Measurements from ENCODE around the gene PTPRM. TPM values are rescaled to one million over a fixed set of nuclear protein-coding genes. Genes with fewer than 3 reads are reported as not detected.

PTPRM gene
- total and polyA plus RNA-seq, 2 of the 4 experiments (the other 2 are of a cell fraction): 28.3 to 51.2 TPM

GRCh38 chr18:8313043-8313442 is 745.9 kb downstream of the PTPRM start:
- WGBS, 2 experiments (ENCODE audit: extremely low coverage in 2 of 2, insufficient read length in 1 of 2): no CpG with 5 or more reads among the region's 2 CpGs
- Histone ChIP-seq H2AFZ (replicated peaks; ENCODE audit: low read length, poor library complexity) (no peak overlapping the region), H3K23ac (ENCODE audit: low read depth, low read length) (no peak overlapping the region), H3K9me3 (ENCODE audit: control insufficient read depth, insufficient read depth, low read length) (no peaks in the 10 kb centered on the region), H4K91ac (ENCODE audit: insufficient read depth, low read depth, low read length) (no peak overlapping the region), H2BK5ac (ENCODE audit: low read depth, low read length, poor library complexity, severe bottlenecking) (no peak overlapping the region), H3K79me1 (ENCODE audit: low read depth in 1 of 2, low read length in 2 of 2) (no peaks in the 10 kb centered on the region), H2BK15ac (ENCODE audit: low read depth, low read length) (no peak overlapping the region), H3K14ac (replicated peaks; ENCODE audit: low read depth, low read length) (no peak overlapping the region), H3K9me1 (ENCODE audit: insufficient read depth, low read length) (0 out of 2 replicates have a peak, but pooled peaks cover 3% of the 10 kb centered on the region), H3K4me2 (ENCODE audit: low read depth, low read length) (no peak overlapping the region), H4K20me1 (ENCODE audit: insufficient read depth, low read length) (no peaks in the 10 kb centered on the region), H2BK20ac (ENCODE audit: low read depth, low read length) (no peak overlapping the region), H3K4ac (ENCODE audit: low read depth, low read length) (no peak overlapping the region), H3K4me1 (ENCODE audit: control insufficient read depth, insufficient read depth, low read length) (no peaks in the 10 kb centered on the region), H2AK9ac (replicated peaks; ENCODE audit: low read depth, low read length, poor library complexity) (no peak overlapping the region), H3K27me3 (ENCODE audit: control insufficient read depth, insufficient read depth, low read length) (no peaks in the 10 kb centered on the region), H3K18ac (ENCODE audit: low read depth, low read length) (no peak overlapping the region), H3K56ac (ENCODE audit: extremely low read depth, insufficient read depth, low read length) (no peak overlapping the region), H3K27ac (ENCODE audit: insufficient read depth, low read length) (no peak overlapping the region), H4K8ac (ENCODE audit: low read depth in 2 of 2, low read length in 2 of 2) (no peak overlapping the region), H3K4me3 (ENCODE audit: insufficient read depth, low read depth, low read length) (no peak overlapping the region), H2BK120ac (ENCODE audit: low read depth, low read length) (no peak overlapping the region), H2AK5ac (ENCODE audit: low read depth, low read length) (no peak overlapping the region), H3K36me3 (ENCODE audit: control insufficient read depth, insufficient read depth, low read length) (peaks cover 5% of the 10 kb centered on the region), H4K5ac (ENCODE audit: low read depth, low read length) (no peak overlapping the region), H3K9ac (ENCODE audit: low read depth, low read length) (no peak overlapping the region)
- BruUV-seq (replicated peaks): no TSS peak
- no peak for TF ChIP-seq MAZ (IDR thresholded peaks at IDR 0.05; ENCODE audit: borderline replicate concordance, low read depth, low read length)
- no peak for TF ChIP-seq MAFK (IDR thresholded peaks at IDR 0.05; ENCODE audit: low read depth, low read length)
- TF ChIP-seq RCOR1 (IDR thresholded peaks at IDR 0.05; ENCODE audit: insufficient replicate concordance, low read length): no peak
- TF ChIP-seq MXI1 (IDR thresholded peaks at IDR 0.05; ENCODE audit: borderline replicate concordance, low read depth, low read length): no peak
- TF ChIP-seq RFX5 (IDR thresholded peaks at IDR 0.05; ENCODE audit: low read depth, low read length): no peak
- TF ChIP-seq SMC3 (IDR thresholded peaks at IDR 0.05; ENCODE audit: low read depth, low read length): no peak
- TF ChIP-seq CTCF (conservative IDR thresholded peaks at IDR 0.05; ENCODE audit: low read depth, low read length): no peak
- TF ChIP-seq BHLHE40 (IDR thresholded peaks at IDR 0.05; ENCODE audit: low read depth, low read length): no peak
- no peak for TF ChIP-seq NFE2L2 (IDR thresholded peaks at IDR 0.05; ENCODE audit: low read depth, low read length)
- no peak for TF ChIP-seq USF2 (IDR thresholded peaks at IDR 0.05; ENCODE audit: low read depth, low read length)
- no peak for TF ChIP-seq CEBPB (IDR thresholded peaks at IDR 0.05; ENCODE audit: low read depth, low read length)
- TF ChIP-seq CHD1 (IDR thresholded peaks at IDR 0.05; ENCODE audit: low read depth, low read length): no peak
- TF ChIP-seq ELK1 (IDR thresholded peaks at IDR 0.05; ENCODE audit: borderline replicate concordance, low read depth, low read length): no peak
- no peak for TF ChIP-seq POLR2A (IDR thresholded peaks at IDR 0.05; ENCODE audit: low read depth, low read length)
- TF ChIP-seq FOS (IDR thresholded peaks at IDR 0.05; ENCODE audit: low read depth, low read length): no peak
- TF ChIP-seq RAD21 (IDR thresholded peaks at IDR 0.05; ENCODE audit: low read length): no peak
- intact Hi-C loops (cut with micrococcal nuclease): no loop called here
- no peak for DNase-seq
- in situ Hi-C loops (cut with MboI; ENCODE audit: low sequenced_read_pairs): no loop called here
- dilution Hi-C loops (cut with HindIII; ENCODE audit: low sequenced_read_pairs, unreplicated experiment): no loop called here
- CTCF ChIA-PET: no interaction called here
- no peak for ATAC-seq (ENCODE audit: low read depth)
- POLR2A ChIA-PET (ENCODE audit: unreplicated experiment): no interaction called here
